Activated CD4-positive, alpha-beta T cell treated with anti-CD3 and anti-CD28 coated beads for 36 hours (primary cell): ENCODE measurements around the gene ACOT7. TPM values are rescaled to one million over a fixed set of nuclear protein-coding genes. Genes with fewer than 3 reads are reported as not detected.

Experiments
- ATAC-seq: fragments of 200-7000 bp; cut with Tn5 transposase; one replicate; pipeline ENCODE4 v1.10.0; 2021; ENCODE audit warnings: mild to moderate bottlenecking, moderate library complexity
- CTCF ChIA-PET: fragments of 350-600 bp; sonication (Branson Sonifier 250); formaldehyde crosslinking; loops from one replicate; lab custom pipeline; 2021; ENCODE audit warnings: antibody characterized with exemption; lab: Charles Lee
- POLR2A ChIA-PET: fragments of 350-600 bp; sonication (Branson Sonifier 250); formaldehyde crosslinking; loops from one replicate; lab custom pipeline; 2021; ENCODE audit warnings: antibody characterized with exemption, inconsistent platforms; lab: Charles Lee
- DNase-seq: peaks from one replicate; pipeline ENCODE4 v3.0.0-alpha.2; 2020
- H3K27ac Mint-ChIP-seq: one replicate; pipeline ENCODE4 v1.8.0; 2021; ENCODE audit warnings: mixed read lengths
- H3K27me3 Mint-ChIP-seq: one replicate; pipeline ENCODE4 v1.8.0; 2021; ENCODE audit warnings: mixed read lengths
- H3K36me3 Mint-ChIP-seq: one replicate; pipeline ENCODE4 v1.8.0; 2021; ENCODE audit warnings: low read depth, mixed read lengths
- H3K4me1 Mint-ChIP-seq: one replicate; pipeline ENCODE4 v1.8.0; 2021; ENCODE audit warnings: mixed read lengths
- H3K4me3 Mint-ChIP-seq: one replicate; pipeline ENCODE4 v1.8.0; 2021; ENCODE audit warnings: mild to moderate bottlenecking, moderate library complexity, mixed read lengths
- H3K9me3 Mint-ChIP-seq: one replicate; pipeline ENCODE4 v1.8.0; 2021; ENCODE audit warnings: low read depth, mixed read lengths
- intact Hi-C, 2 experiments: fragments of 100-400 bp; cut with DNase I in 1 of 2; cut with micrococcal nuclease in 1 of 2; formaldehyde crosslinking; loops; one replicate each; pipeline versions ENCODE4 v1.14.2 to v1.15.1; 2022 to 2024; cut with DNase I, micrococcal nuclease
- total RNA-seq, 2 experiments: library from RNA; stranded (reverse); gene quantifications; one replicate each; pipeline ENCODE4 v1.2.3, GENCODE V29; 2021

Gene ACOT7
- total RNA-seq, 2 experiments from 2014 or later: 93.8 to 99.2 TPM

GRCh38 chr1:6307099-6307498 lies 86.5 kb downstream of the ACOT7 start:
- Mint-ChIP-seq H3K9me3 (no peaks in the 10 kb centered on the region), H3K27ac (no peak overlapping the region), H3K4me1 (no peaks in the 10 kb centered on the region), H3K4me3 (no peak overlapping the region), H3K36me3 (peaks cover 8% of the 10 kb centered on the region), H3K27me3 (no peaks in the 10 kb centered on the region)
- no peak for ATAC-seq
- ChIA-PET CTCF (interaction anchor here (0.9 kb wide), 1 partner anchor 98 kb away, joined by 3 read pairs; no protein-coding TSS in a partner anchor), POLR2A (no interaction called here)
- intact Hi-C loops: no loop called here
- DNase-seq: no peak

GRCh38 chr1:6303397-6304012 lies 90.1 kb downstream of the ACOT7 start:
- Mint-ChIP-seq H3K27ac (no peak overlapping the region), H3K36me3 (peaks cover 8% of the 10 kb centered on the region), H3K4me3 (no peak overlapping the region), H3K4me1 (no peaks in the 10 kb centered on the region), H3K27me3 (no peaks in the 10 kb centered on the region), H3K9me3 (no peaks in the 10 kb centered on the region)
- intact Hi-C loops: no loop called here
- ChIA-PET POLR2A (no interaction called here), CTCF (no interaction called here)
- ATAC-seq (no peak), DNase-seq (no peak)

GRCh38 chr1:6302568-6302967 lies 91.0 kb downstream of the ACOT7 start:
- ATAC-seq (no peak), DNase-seq (no peak)
- H3K4me1 Mint-ChIP-seq: no peaks in the 10 kb centered on the region
- H3K36me3 Mint-ChIP-seq: peaks cover 8% of the 10 kb centered on the region
- ChIA-PET POLR2A (no interaction called here), CTCF (no interaction called here)
- H3K4me3 Mint-ChIP-seq: no peak overlapping the region
- H3K27ac Mint-ChIP-seq: no peak overlapping the region
- H3K27me3 Mint-ChIP-seq: no peaks in the 10 kb centered on the region
- no peaks in the 10 kb centered on the region for H3K9me3 Mint-ChIP-seq
- intact Hi-C loops: no loop called here

GRCh38 chr1:6301526-6301925 lies 92.0 kb downstream of the ACOT7 start:
- CTCF ChIA-PET: no interaction called here
- intact Hi-C loops: no loop called here
- no peaks in the 10 kb centered on the region for H3K4me1 Mint-ChIP-seq
- no peak for ATAC-seq
- no peak overlapping the region for H3K4me3 Mint-ChIP-seq
- no peak for DNase-seq
- peaks cover 3% of the 10 kb centered on the region for H3K36me3 Mint-ChIP-seq
- H3K27ac Mint-ChIP-seq: no peak overlapping the region
- POLR2A ChIA-PET: no interaction called here
- no peaks in the 10 kb centered on the region for H3K27me3 Mint-ChIP-seq
- H3K9me3 Mint-ChIP-seq: no peaks in the 10 kb centered on the region

GRCh38 chr1:6300342-6301048 lies 93.1 kb downstream of the ACOT7 start:
- intact Hi-C loops: no loop called here
- no peak overlapping the region for H3K4me3 Mint-ChIP-seq
- H3K36me3 Mint-ChIP-seq: no peaks in the 10 kb centered on the region
- ATAC-seq (no peak), DNase-seq (no peak)
- no peak overlapping the region for H3K27ac Mint-ChIP-seq
- H3K9me3 Mint-ChIP-seq: no peaks in the 10 kb centered on the region
- ChIA-PET POLR2A (no interaction called here), CTCF (no interaction called here)
- no peaks in the 10 kb centered on the region for H3K4me1 Mint-ChIP-seq
- no peaks in the 10 kb centered on the region for H3K27me3 Mint-ChIP-seq

- intact Hi-C loops: no loop called here
- Mint-ChIP-seq H3K27ac (no peak overlapping the region), H3K9me3 (no peaks in the 10 kb centered on the region), H3K27me3 (no peaks in the 10 kb centered on the region), H3K4me1 (no peaks in the 10 kb centered on the region), H3K4me3 (no peak overlapping the region), H3K36me3 (peaks cover 3% of the 10 kb centered on the region)
- no peak for ATAC-seq
- ChIA-PET POLR2A (no interaction called here), CTCF (interaction anchor here (0.7 kb wide), 1 partner anchor 19 kb away, joined by 3 read pairs; no protein-coding TSS in a partner anchor)
- DNase-seq: no peak
These were observed 93.9 kb downstream of the ACOT7 start for GRCh38 chr1:6299557-6300165.

GRCh38 chr1:6298940-6299465 lies 94.6 kb downstream of the ACOT7 start:
- Mint-ChIP-seq H3K4me3 (no peak overlapping the region), H3K9me3 (no peaks in the 10 kb centered on the region), H3K27me3 (no peaks in the 10 kb centered on the region), H3K27ac (no peak overlapping the region), H3K4me1 (no peaks in the 10 kb centered on the region), H3K36me3 (peaks cover 8% of the 10 kb centered on the region)
- intact Hi-C loops: no loop called here
- no peak for DNase-seq
- ATAC-seq: no peak
- ChIA-PET POLR2A (no interaction called here), CTCF (interaction anchor here (0.6 kb wide), 1 partner anchor 19 kb away, joined by 3 read pairs; no protein-coding TSS in a partner anchor)

GRCh38 chr1:6298530-6298929 lies 95.0 kb downstream of the ACOT7 start:
- peaks cover 9% of the 10 kb centered on the region for H3K36me3 Mint-ChIP-seq
- CTCF ChIA-PET: interaction anchor here (0.6 to 1.3 kb wide), 2 partner anchors 19 to 84 kb away, joined by 3 to 4 read pairs; no protein-coding TSS in a partner anchor

GRCh38 chr1:6295910-6296309 lies 97.7 kb downstream of the ACOT7 start:
- intact Hi-C loops: no loop called here
- Mint-ChIP-seq H3K4me1 (no peaks in the 10 kb centered on the region), H3K9me3 (no peaks in the 10 kb centered on the region), H3K4me3 (no peak overlapping the region), H3K27me3 (no peaks in the 10 kb centered on the region), H3K36me3 (peaks cover 11% of the 10 kb centered on the region), H3K27ac (no peak overlapping the region)
- DNase-seq (no peak), ATAC-seq (no peak)
- ChIA-PET POLR2A (interaction anchor here (0.6 kb wide), 1 partner anchor 14 kb away, joined by 3 read pairs; no protein-coding TSS in a partner anchor), CTCF (no interaction called here)

More at GRCh38 chr1:6298530-6298929, 95.0 kb downstream of the ACOT7 start:
- POLR2A ChIA-PET: no interaction called here
- intact Hi-C loops: no loop called here
- H3K27me3 Mint-ChIP-seq: no peaks in the 10 kb centered on the region
- H3K9me3 Mint-ChIP-seq: no peaks in the 10 kb centered on the region
- no peak overlapping the region for H3K4me3 Mint-ChIP-seq
- DNase-seq (no peak), ATAC-seq (no peak)
- no peak overlapping the region for H3K27ac Mint-ChIP-seq
- no peaks in the 10 kb centered on the region for H3K4me1 Mint-ChIP-seq

GRCh38 chr1:6294890-6295556 lies 98.5 kb downstream of the ACOT7 start:
- Mint-ChIP-seq H3K4me3 (no peak overlapping the region), H3K4me1 (no peaks in the 10 kb centered on the region), H3K9me3 (no peaks in the 10 kb centered on the region), H3K36me3 (peaks cover 11% of the 10 kb centered on the region), H3K27me3 (no peaks in the 10 kb centered on the region), H3K27ac (no peak overlapping the region)
- intact Hi-C loops: no loop called here
- POLR2A ChIA-PET: no interaction called here
- no peak for DNase-seq
- no peak for ATAC-seq
- CTCF ChIA-PET: no interaction called here

- H3K27ac Mint-ChIP-seq: no peak overlapping the region
- ChIA-PET POLR2A (no interaction called here), CTCF (no interaction called here)
- DNase-seq: no peak
- H3K27me3 Mint-ChIP-seq: no peaks in the 10 kb centered on the region
- ATAC-seq: no peak
- no peak overlapping the region for H3K4me3 Mint-ChIP-seq
- H3K36me3 Mint-ChIP-seq: peaks cover 11% of the 10 kb centered on the region
- no peaks in the 10 kb centered on the region for H3K9me3 Mint-ChIP-seq
- H3K4me1 Mint-ChIP-seq: no peaks in the 10 kb centered on the region
- intact Hi-C loops: no loop called here
These were observed 99.3 kb downstream of the ACOT7 start for GRCh38 chr1:6294080-6294889.
